Stimulated activated CD8-positive, alpha-beta memory T cell treated with anti-CD3 and anti-CD28 coated beads, Interleukin-12 subunit alpha, Interleukin-12 subunit beta, amount 100 ng/mL, for 1 hour (primary cell): Measurements from ENCODE around the gene TGFBR3.
"Not testable (repeated sequence)": the region's sequence is repeated elsewhere in the genome, so short reads cannot be mapped to it uniquely, and the experiment has no call there.

Experiments
- DNase-seq: peaks from one replicate; pipeline ENCODE4 v3.0.0-alpha.2; 2020; ENCODE audit warnings: low read depth

TGFBR3 gene

GRCh38 chr1:91682882-91683597, 202.9 kb downstream of the TGFBR3 start:
- no peak for DNase-seq

- DNase-seq: no peak
Observed at GRCh38 chr1:91680556-91681155, 205.3 kb downstream of the TGFBR3 start.

GRCh38 chr1:91679446-91679845, 206.5 kb downstream of the TGFBR3 start:
- no peak for DNase-seq

- DNase-seq: no peak
Observed at GRCh38 chr1:91676030-91676429, 209.9 kb downstream of the TGFBR3 start.

- DNase-seq: no peak
Observed at GRCh38 chr1:91674107-91674506, 211.8 kb downstream of the TGFBR3 start.

- DNase-seq: no peak
Observed at GRCh38 chr1:91673613-91674012, 212.3 kb downstream of the TGFBR3 start.

GRCh38 chr1:91672601-91673161, 213.3 kb downstream of the TGFBR3 start:
- DNase-seq: no peak

GRCh38 chr1:91670781-91671180, 215.2 kb downstream of the TGFBR3 start:
- no peak for DNase-seq

GRCh38 chr1:91669584-91670350, 216.2 kb downstream of the TGFBR3 start:
- no peak for DNase-seq

GRCh38 chr1:91666651-91667050, 219.3 kb downstream of the TGFBR3 start:
- not testable (repeated sequence) for DNase-seq

GRCh38 chr1:91661121-91661520, 224.8 kb downstream of the TGFBR3 start:
- no peak for DNase-seq

GRCh38 chr1:91660708-91661107, 225.2 kb downstream of the TGFBR3 start:
- DNase-seq: no peak

- no peak for DNase-seq
Observed at GRCh38 chr1:91655912-91656449, 230.0 kb downstream of the TGFBR3 start.

- DNase-seq: no peak
Observed at GRCh38 chr1:91653183-91653582, 232.8 kb downstream of the TGFBR3 start.

- no peak for DNase-seq
Observed at GRCh38 chr1:91651661-91652071, 234.3 kb downstream of the TGFBR3 start.

GRCh38 chr1:91651243-91651642, 234.7 kb downstream of the TGFBR3 start:
- no peak for DNase-seq

- no peak for DNase-seq
Observed at GRCh38 chr1:91650764-91651163, 235.2 kb downstream of the TGFBR3 start.

GRCh38 chr1:91647061-91647460, 238.9 kb downstream of the TGFBR3 start:
- no peak for DNase-seq

GRCh38 chr1:91645031-91645430, 240.9 kb downstream of the TGFBR3 start:
- no peak for DNase-seq

GRCh38 chr1:91643431-91643830, 242.5 kb downstream of the TGFBR3 start:
- DNase-seq: no peak

- no peak for DNase-seq
Observed at GRCh38 chr1:91640877-91641526, 244.9 kb downstream of the TGFBR3 start.

GRCh38 chr1:91637539-91637994, 248.4 kb downstream of the TGFBR3 start:
- no peak for DNase-seq
